ENCODE data around the gene RARRES2. TPM values are rescaled to one million over a fixed set of nuclear protein-coding genes. Genes with fewer than 3 reads are reported as not detected.
"Not testable (repeated sequence)": the region's sequence is repeated elsewhere in the genome, so short reads cannot be mapped to it uniquely, and the experiment has no call there.

The RARRES2 gene
- polyA plus RNA-seq, 2 of the 4 experiments (the other 2 are of a cell fraction): not detected

DNA sequence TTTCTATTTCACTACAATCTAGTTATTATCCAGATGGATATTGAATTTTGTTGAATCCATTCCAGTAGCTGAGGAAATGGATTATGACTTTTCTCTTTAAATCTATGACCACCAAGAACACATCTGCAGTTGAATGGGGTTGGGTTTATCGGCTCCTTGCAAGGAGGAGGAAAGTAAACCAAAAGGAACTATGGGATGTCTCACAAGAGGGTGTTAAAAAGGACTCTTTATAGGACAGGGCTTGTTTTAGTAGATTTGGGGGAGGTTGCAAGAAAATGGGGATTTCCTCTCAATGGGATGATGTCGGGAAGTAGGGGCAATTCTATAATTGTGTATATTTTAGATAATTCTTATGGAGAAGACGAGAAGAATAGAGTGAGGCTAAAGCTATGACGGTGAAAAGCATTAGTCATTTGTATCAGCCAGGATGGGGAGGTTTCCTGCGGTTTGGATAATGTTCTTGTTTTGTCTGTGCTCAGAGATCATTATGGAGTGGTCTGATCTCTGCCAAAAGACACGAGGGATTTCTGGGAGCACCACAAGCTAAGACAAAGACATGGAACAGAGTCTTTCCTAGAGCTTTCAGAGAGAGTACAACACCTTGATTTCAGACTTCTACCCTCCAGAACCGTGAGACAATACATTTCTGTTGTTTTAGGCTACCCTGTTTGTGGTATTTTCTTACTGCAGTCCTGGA, 23.5 kb downstream of the RARRES2 start:
- no peaks in the 10 kb centered on the region for H3K4me1 ChIP-seq
- ChIA-PET CTCF (interaction anchor here (0.7 to 1.6 kb wide), 2 partner anchors 10 to 29 kb away, joined by 3 to 4 read pairs; no protein-coding TSS in a partner anchor), POLR2A (no interaction called here)
- ATAC-seq (no peak), FAIRE-seq (no peak), DNase-seq (ENCODE audit: low read depth in 1 of 2, low spot score in 1 of 2) (no peak)
- no peak overlapping the region for H3K4me2 ChIP-seq
- H3K4me3 ChIP-seq: no peak overlapping the region
- H3K9me3 ChIP-seq: no peaks in the 10 kb centered on the region
- WGBS (ENCODE audit: missing lambda C conversion rate): 39% methylated on average over 7 of the region's 7 CpGs
- no peak for TF ChIP-seq GATA3 (IDR thresholded peaks at IDR 0.05; ENCODE audit: borderline replicate concordance)
- no peak for TF ChIP-seq HOXB5 (CRISPR knock-in tag; IDR thresholded peaks at IDR 0.05)
- TF ChIP-seq TP53 (CRISPR knock-in tag; IDR thresholded peaks at IDR 0.05): no peak
- TF ChIP-seq, protein P1, sequence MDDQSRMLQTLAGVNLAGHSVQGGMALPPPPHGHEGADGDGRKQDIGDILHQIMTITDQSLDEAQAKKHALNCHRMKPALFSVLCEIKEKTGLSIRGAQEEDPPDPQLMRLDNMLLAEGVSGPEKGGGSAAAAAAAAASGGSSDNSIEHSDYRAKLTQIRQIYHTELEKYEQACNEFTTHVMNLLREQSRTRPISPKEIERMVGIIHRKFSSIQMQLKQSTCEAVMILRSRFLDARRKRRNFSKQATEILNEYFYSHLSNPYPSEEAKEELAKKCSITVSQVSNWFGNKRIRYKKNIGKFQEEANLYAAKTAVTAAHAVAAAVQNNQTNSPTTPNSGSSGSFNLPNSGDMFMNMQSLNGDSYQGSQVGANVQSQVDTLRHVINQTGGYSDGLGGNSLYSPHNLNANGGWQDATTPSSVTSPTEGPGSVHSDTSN (IDR thresholded peaks at IDR 0.05): no peak
- no peak for TF ChIP-seq KDM1A (IDR thresholded peaks at IDR 0.05; ENCODE audit: low read depth)
- TF ChIP-seq NPAS2 (CRISPR knock-in tag; IDR thresholded peaks at IDR 0.05; ENCODE audit: borderline replicate concordance): no peak
- no peak for TF ChIP-seq ZSCAN20 (CRISPR knock-in tag; IDR thresholded peaks at IDR 0.05)
- TF ChIP-seq, protein P2, sequence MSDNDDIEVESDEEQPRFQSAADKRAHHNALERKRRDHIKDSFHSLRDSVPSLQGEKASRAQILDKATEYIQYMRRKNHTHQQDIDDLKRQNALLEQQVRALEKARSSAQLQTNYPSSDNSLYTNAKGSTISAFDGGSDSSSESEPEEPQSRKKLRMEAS (IDR thresholded peaks at IDR 0.05): no peak
- no peak for TF ChIP-seq POLR2A (IDR thresholded peaks at IDR 0.05; ENCODE audit: low read length)
- no peak for TF ChIP-seq JUNB (IDR thresholded peaks at IDR 0.05)
- TF ChIP-seq, protein P3, sequence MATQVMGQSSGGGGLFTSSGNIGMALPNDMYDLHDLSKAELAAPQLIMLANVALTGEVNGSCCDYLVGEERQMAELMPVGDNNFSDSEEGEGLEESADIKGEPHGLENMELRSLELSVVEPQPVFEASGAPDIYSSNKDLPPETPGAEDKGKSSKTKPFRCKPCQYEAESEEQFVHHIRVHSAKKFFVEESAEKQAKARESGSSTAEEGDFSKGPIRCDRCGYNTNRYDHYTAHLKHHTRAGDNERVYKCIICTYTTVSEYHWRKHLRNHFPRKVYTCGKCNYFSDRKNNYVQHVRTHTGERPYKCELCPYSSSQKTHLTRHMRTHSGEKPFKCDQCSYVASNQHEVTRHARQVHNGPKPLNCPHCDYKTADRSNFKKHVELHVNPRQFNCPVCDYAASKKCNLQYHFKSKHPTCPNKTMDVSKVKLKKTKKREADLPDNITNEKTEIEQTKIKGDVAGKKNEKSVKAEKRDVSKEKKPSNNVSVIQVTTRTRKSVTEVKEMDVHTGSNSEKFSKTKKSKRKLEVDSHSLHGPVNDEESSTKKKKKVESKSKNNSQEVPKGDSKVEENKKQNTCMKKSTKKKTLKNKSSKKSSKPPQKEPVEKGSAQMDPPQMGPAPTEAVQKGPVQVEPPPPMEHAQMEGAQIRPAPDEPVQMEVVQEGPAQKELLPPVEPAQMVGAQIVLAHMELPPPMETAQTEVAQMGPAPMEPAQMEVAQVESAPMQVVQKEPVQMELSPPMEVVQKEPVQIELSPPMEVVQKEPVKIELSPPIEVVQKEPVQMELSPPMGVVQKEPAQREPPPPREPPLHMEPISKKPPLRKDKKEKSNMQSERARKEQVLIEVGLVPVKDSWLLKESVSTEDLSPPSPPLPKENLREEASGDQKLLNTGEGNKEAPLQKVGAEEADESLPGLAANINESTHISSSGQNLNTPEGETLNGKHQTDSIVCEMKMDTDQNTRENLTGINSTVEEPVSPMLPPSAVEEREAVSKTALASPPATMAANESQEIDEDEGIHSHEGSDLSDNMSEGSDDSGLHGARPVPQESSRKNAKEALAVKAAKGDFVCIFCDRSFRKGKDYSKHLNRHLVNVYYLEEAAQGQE (IDR thresholded peaks at IDR 0.05): no peak
- TF ChIP-seq ZC3H11A (IDR thresholded peaks at IDR 0.05): no peak
- TF ChIP-seq, protein P4, sequence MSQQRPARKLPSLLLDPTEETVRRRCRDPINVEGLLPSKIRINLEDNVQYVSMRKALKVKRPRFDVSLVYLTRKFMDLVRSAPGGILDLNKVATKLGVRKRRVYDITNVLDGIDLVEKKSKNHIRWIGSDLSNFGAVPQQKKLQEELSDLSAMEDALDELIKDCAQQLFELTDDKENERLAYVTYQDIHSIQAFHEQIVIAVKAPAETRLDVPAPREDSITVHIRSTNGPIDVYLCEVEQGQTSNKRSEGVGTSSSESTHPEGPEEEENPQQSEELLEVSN (IDR thresholded peaks at IDR 0.05; ENCODE audit: borderline replicate concordance, low read depth): no peak
- TF ChIP-seq CEBPB (IDR thresholded peaks at IDR 0.05): no peak
- TF ChIP-seq RNF2 (IDR thresholded peaks at IDR 0.05; ENCODE audit: borderline replicate concordance, low read depth): no peak
- TF ChIP-seq FOSL2 (IDR thresholded peaks at IDR 0.05): no peak
- TF ChIP-seq FOSL2 (CRISPR knock-in tag; IDR thresholded peaks at IDR 0.05): no peak
- TF ChIP-seq, protein P5, sequence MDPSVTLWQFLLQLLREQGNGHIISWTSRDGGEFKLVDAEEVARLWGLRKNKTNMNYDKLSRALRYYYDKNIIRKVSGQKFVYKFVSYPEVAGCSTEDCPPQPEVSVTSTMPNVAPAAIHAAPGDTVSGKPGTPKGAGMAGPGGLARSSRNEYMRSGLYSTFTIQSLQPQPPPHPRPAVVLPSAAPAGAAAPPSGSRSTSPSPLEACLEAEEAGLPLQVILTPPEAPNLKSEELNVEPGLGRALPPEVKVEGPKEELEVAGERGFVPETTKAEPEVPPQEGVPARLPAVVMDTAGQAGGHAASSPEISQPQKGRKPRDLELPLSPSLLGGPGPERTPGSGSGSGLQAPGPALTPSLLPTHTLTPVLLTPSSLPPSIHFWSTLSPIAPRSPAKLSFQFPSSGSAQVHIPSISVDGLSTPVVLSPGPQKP (IDR thresholded peaks at IDR 0.05; ENCODE audit: low read depth, low read length): no peak
- no peak for TF ChIP-seq CBX8 (IDR thresholded peaks at IDR 0.05)
- TF ChIP-seq PHF8 (IDR thresholded peaks at IDR 0.05; ENCODE audit: borderline replicate concordance, low read depth): no peak
- H3K27ac ChIP-seq: no peak overlapping the region

DNA sequence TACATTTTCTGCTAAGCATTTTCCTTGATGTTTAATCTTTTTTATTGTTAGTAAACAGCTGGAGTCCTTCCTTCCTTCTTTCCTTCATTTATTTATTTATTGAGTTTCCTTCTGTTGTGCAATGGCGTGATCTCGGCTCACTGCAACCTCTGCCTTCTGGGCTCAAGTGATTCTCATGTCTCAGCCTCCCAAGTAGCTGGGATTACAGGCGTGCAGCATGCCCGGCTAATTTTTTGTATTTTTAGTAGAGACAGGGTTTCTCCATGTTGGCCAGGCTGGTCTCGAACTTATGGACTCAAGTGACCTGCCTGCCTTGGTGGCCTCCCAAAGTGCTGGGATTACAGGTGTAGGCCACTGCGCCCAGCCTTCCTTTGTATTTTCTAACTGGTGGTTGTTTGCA, 24.4 kb downstream of the RARRES2 start:
- H3K4me1 ChIP-seq; H3K4me2 ChIP-seq; H3K27ac ChIP-seq; H3K4me3 ChIP-seq; H3K9me3 ChIP-seq; DNase-seq (ENCODE audit: low read depth in 1 of 2, low spot score in 1 of 2); FAIRE-seq; POLR2A ChIA-PET; ATAC-seq: not testable (repeated sequence)
- 75% methylated on average over 6 of the region's 6 CpGs for WGBS (ENCODE audit: missing lambda C conversion rate)
- CTCF ChIA-PET: interaction anchor here (0.6 to 1.6 kb wide), 3 partner anchors 9 to 565 kb away, joined by 3 to 4 read pairs (median 3); no protein-coding TSS in a partner anchor

Measured in A549 (cell line).